Aorta (tissue), 5 donors: ENCODE measurements around the gene DSCAM. TPM values are rescaled to one million over a fixed set of nuclear protein-coding genes. Genes with fewer than 3 reads are reported as not detected.
"Not testable (repeated sequence)": the region's sequence is repeated elsewhere in the genome, so short reads cannot be mapped to it uniquely, and the experiment has no call there.

Source experiments
- ATAC-seq: fragments of 200-7000 bp; cut with Tn5 transposase; one replicate; pipeline ENCODE4 v1.9.1; 2022; ENCODE audit warnings: moderate library complexity; ENCODE audit not compliant: low FRiP score
- DNase-seq, 2 donors: peaks; one replicate each; pipeline ENCODE4 v3.0.0-alpha.2; 2020
- H3K27ac ChIP-seq, 2 donors: one replicate each; pipeline ENCODE4 v1.5.1; 2013; ENCODE audit warnings: low read length in 2 of 2, mild to moderate bottlenecking in 2 of 2, moderate library complexity in 2 of 2, control low read depth in 1 of 2, inconsistent platforms in 1 of 2, low read depth in 1 of 2
- H3K27me3 ChIP-seq, 2 donors: one replicate each; pipeline ENCODE4 v1.6.1; 2013; ENCODE audit warnings: control low read depth in 1 of 2, low read length in 1 of 2, mild to moderate bottlenecking in 1 of 2, moderate library complexity in 1 of 2; ENCODE audit not compliant: insufficient read depth in 2 of 2, control insufficient read depth in 1 of 2
- H3K36me3 ChIP-seq, 2 donors: one replicate each; pipeline ENCODE4 v1.6.1; 2013; ENCODE audit warnings: control low read depth in 1 of 2, low read length in 1 of 2, mild to moderate bottlenecking in 1 of 2; ENCODE audit not compliant: insufficient read depth in 2 of 2, control insufficient read depth in 1 of 2
- H3K4me1 ChIP-seq, 2 donors: one replicate each; pipeline ENCODE4 v1.6.1; 2013; ENCODE audit warnings: low read length in 2 of 2, control low read depth in 1 of 2, mild to moderate bottlenecking in 1 of 2, moderate library complexity in 1 of 2; ENCODE audit not compliant: insufficient read depth in 2 of 2, control insufficient read depth in 1 of 2
- H3K4me3 ChIP-seq, 2 donors: one replicate each; pipeline ENCODE4 v1.5.1; 2013; ENCODE audit warnings: low read length in 2 of 2, control low read depth in 1 of 2, mild to moderate bottlenecking in 1 of 2
- H3K9me3 ChIP-seq: one replicate; pipeline ENCODE4 v1.6.1; 2013; ENCODE audit warnings: mild to moderate bottlenecking, low read length; ENCODE audit not compliant: control insufficient read depth
- WGBS, 2 donors: extraction: QIAGEN DNeasy Blood & Tissue Kit; methylation state at CpG; one replicate each; pipeline ENCODE4 v1.1.7; 2013; 5-methylcytosine and 5-hydroxymethylcytosine counted together
- intact Hi-C, 2 donors: fragments of 100-400 bp; cut with DNase I; formaldehyde crosslinking; loops; one replicate each; pipeline versions ENCODE4 v1.14.2 to v1.15.0; 2022
- polyA plus RNA-seq, 2 donors: library from polyadenylated mRNA; stranded (reverse); fragments of 200-250 nt; gene quantifications; one replicate each; pipeline ENCODE4 v1.2.3, GENCODE V29; 2013
- total RNA-seq, 2 donors: library from RNA; stranded (reverse); fragmentation: NEBNext Ultra II Directional; extraction: Animal tissue kit (Norgen Biotek cat#: 25700); gene quantifications; one replicate each; pipeline ENCODE4 v1.2.1, GENCODE V29; 2021
- donor health status: healthy with polysubstance abuse.
- donor health status: Bipolar disorder and iron deficiency.
- donor health status: DM: no; HTN: no; CAD: no.
- donor health status: DM: no; HTN: no; CAD: no.
- donor health status: DM: yes; HTN: yes; CAD: no.

DSCAM gene
- total and polyA plus RNA-seq, 4 donors: not detected

DNA sequence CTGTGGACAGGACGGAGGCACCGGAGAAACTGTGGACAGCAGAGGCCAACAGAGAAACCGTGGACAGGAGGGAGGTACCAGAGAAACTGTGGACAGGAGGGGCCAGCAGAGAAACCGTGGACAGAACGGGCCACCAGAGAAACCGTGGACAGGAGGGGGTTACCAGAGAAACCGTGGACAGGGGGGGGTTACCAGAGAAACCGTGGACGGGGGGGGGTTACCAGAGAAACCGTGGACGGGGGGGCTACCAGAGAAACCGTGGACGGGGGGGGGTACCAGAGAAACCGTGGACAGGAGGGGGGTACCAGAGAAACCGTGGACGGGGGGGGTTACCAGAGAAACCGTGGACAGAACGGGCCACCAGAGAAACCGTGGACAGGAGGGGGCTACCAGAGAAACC lies 664.5 kb downstream of the DSCAM start:
- 87 to 93% methylated on average over 15 to 17 of the region's 19 CpGs for WGBS, 2 donors
- H3K9me3 ChIP-seq, intact Hi-C loops, H3K27ac ChIP-seq, H3K36me3 ChIP-seq, H3K4me3 ChIP-seq, DNase-seq, H3K27me3 ChIP-seq, H3K4me1 ChIP-seq, ATAC-seq: not testable (repeated sequence)

- Histone ChIP-seq H3K36me3 (no peaks in the 10 kb centered on the region), H3K27me3 (no peaks in the 10 kb centered on the region), H3K4me3 (no peak overlapping the region), H3K4me1 (no peaks in the 10 kb centered on the region), H3K27ac (no peak overlapping the region), H3K9me3 (no peaks in the 10 kb centered on the region)
- ATAC-seq (no peak), DNase-seq (no peak)
- 23 to 26% methylated on average over 5 of the region's 5 CpGs for WGBS, 2 donors
- intact Hi-C loops: no loop called here
Measured at GRCh38 chr21:40179166-40179565, 667.8 kb downstream of the DSCAM start.

- no peak for ATAC-seq
- Histone ChIP-seq H3K27me3 (no peaks in the 10 kb centered on the region), H3K4me1 (no peaks in the 10 kb centered on the region), H3K36me3 (no peaks in the 10 kb centered on the region), H3K9me3 (no peaks in the 10 kb centered on the region), H3K4me3 (no peak overlapping the region), H3K27ac (no peak overlapping the region)
- no peak for DNase-seq
- WGBS, 2 donors: 89 to 92% methylated on average over 19 of the region's 19 CpGs
- intact Hi-C loops: no loop called here
Measured at GRCh38 chr21:40178726-40179125, 668.2 kb downstream of the DSCAM start.

GRCh38 chr21:40177979-40178378 lies 669.0 kb downstream of the DSCAM start:
- Histone ChIP-seq H3K4me1 (no peaks in the 10 kb centered on the region), H3K9me3 (no peaks in the 10 kb centered on the region), H3K27me3 (no peaks in the 10 kb centered on the region), H3K27ac (no peak overlapping the region), H3K36me3 (no peaks in the 10 kb centered on the region), H3K4me3 (no peak overlapping the region)
- intact Hi-C loops: no loop called here
- WGBS, 2 donors: 90% methylated on average over 6 of the region's 6 CpGs
- DNase-seq (no peak), ATAC-seq (no peak)

DNA sequence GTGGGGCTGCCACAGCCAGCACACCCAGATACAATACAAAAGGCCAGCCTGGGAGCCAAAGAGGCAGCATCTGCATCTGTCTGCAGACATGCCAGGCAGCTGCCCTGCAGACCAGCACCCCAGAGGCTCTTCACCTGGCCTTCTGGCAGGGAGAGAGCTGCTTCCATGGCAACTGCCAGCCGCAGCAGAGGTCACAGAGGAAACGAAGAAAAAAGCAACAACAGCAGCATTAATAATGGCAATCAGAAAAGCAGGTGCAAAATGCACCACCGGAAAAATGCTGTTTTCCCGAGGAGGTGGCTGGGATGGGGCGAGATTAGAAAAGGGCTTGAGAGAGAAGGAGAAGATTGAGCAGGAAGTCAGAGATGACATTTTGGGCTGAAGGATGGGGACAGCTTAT lies 670.2 kb downstream of the DSCAM start:
- no peaks in the 10 kb centered on the region for H3K36me3 ChIP-seq
- intact Hi-C loops: no loop called here
- H3K27ac ChIP-seq: no peak overlapping the region
- H3K9me3 ChIP-seq: no peaks in the 10 kb centered on the region
- DNase-seq (no peak), ATAC-seq (no peak)
- H3K4me3 ChIP-seq: no peak overlapping the region
- 41 to 44% methylated on average over 5 of the region's 5 CpGs for WGBS, 2 donors
- H3K4me1 ChIP-seq: no peaks in the 10 kb centered on the region
- H3K27me3 ChIP-seq: no peaks in the 10 kb centered on the region

GRCh38 chr21:40173816-40174215 lies 673.1 kb downstream of the DSCAM start:
- DNase-seq: no peak
- WGBS, 2 donors: 81% methylated on average over 6 of the region's 6 CpGs
- no peaks in the 10 kb centered on the region for H3K36me3 ChIP-seq
- intact Hi-C loops: no loop called here
- H3K27ac ChIP-seq: no peak overlapping the region
- no peaks in the 10 kb centered on the region for H3K4me1 ChIP-seq
- H3K4me3 ChIP-seq: no peak overlapping the region
- H3K9me3 ChIP-seq: no peaks in the 10 kb centered on the region
- no peaks in the 10 kb centered on the region for H3K27me3 ChIP-seq
- ATAC-seq: no peak

DNA sequence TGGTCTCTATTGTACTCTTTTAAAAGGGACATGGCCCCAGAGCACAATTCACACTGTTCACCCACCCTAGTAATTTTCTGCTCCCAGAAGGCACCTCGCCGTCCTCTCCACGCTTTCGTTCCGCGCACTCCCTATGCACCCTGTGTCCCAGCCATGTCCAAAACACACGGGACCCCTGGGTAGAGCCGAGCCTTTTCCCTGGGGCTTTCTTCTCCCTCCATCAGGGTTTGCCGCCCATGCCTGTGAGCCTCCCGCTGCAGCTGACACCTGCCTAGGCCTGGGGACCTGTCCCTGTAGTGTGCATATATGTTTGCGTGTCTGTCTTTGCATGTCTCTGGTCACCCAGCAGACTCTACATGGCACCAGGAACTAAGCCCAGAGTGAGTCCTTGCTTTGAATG lies 677.0 kb downstream of the DSCAM start:
- DNase-seq (no peak), ATAC-seq (no peak)
- H3K27me3 ChIP-seq: no peaks in the 10 kb centered on the region
- H3K27ac ChIP-seq: no peak overlapping the region
- intact Hi-C loops: no loop called here
- H3K9me3 ChIP-seq: no peaks in the 10 kb centered on the region
- H3K4me1 ChIP-seq: no peaks in the 10 kb centered on the region
- WGBS, 2 donors: 93 to 94% methylated on average over 11 of the region's 11 CpGs
- no peak overlapping the region for H3K4me3 ChIP-seq
- H3K36me3 ChIP-seq: no peaks in the 10 kb centered on the region

- Histone ChIP-seq H3K36me3 (no peaks in the 10 kb centered on the region), H3K27me3 (no peaks in the 10 kb centered on the region), H3K4me1 (no peaks in the 10 kb centered on the region), H3K9me3 (no peaks in the 10 kb centered on the region), H3K27ac (no peak overlapping the region), H3K4me3 (no peak overlapping the region)
- intact Hi-C loops: no loop called here
- no peak for DNase-seq
- WGBS, 2 donors: 84 to 85% methylated on average over 6 of the region's 6 CpGs
- ATAC-seq: no peak
Measured at GRCh38 chr21:40166291-40166843, 680.6 kb downstream of the DSCAM start.

GRCh38 chr21:40165773-40166070 lies 681.2 kb downstream of the DSCAM start:
- 63 to 71% methylated on average over 11 of the region's 11 CpGs for WGBS, 2 donors
- H3K9me3 ChIP-seq: no peaks in the 10 kb centered on the region
- no peak overlapping the region for H3K27ac ChIP-seq
- no peaks in the 10 kb centered on the region for H3K4me1 ChIP-seq
- H3K27me3 ChIP-seq: no peaks in the 10 kb centered on the region
- ATAC-seq: no peak
- H3K36me3 ChIP-seq: no peaks in the 10 kb centered on the region
- no peak overlapping the region for H3K4me3 ChIP-seq
- intact Hi-C loops: no loop called here
- DNase-seq: no peak
